CD14-positive monocyte (primary cell): ENCODE measurements around the gene GOPC. TPM values are rescaled to one million over a fixed set of nuclear protein-coding genes. Genes with fewer than 3 reads are reported as not detected.

ENCODE experiments used
- DNase-seq, 3 donors: peaks; one replicate each; pipeline ENCODE4 v3.0.0-alpha.2; 2011 to 2022
- H2AFZ ChIP-seq: 2 replicates; pipeline ENCODE4 v1.6.0; 2012; ENCODE audit warnings: mild to moderate bottlenecking, low read depth, low read length, inconsistent platforms; ENCODE audit not compliant: insufficient read depth, poor library complexity, severe bottlenecking
- H3K27ac ChIP-seq, 2 donors: 1 replicate in 1 of 2; 2 replicates in 1 of 2; pipeline ENCODE4 v1.5.1; 2012 to 2013; ENCODE audit warnings: low read length in 2 of 2, control low read depth in 1 of 2, inconsistent platforms in 1 of 2, low read depth in 1 of 2, mild to moderate bottlenecking in 1 of 2
- H3K27me3 ChIP-seq, 2 donors: one replicate each; pipeline versions ENCODE4 v1.6.0 to v1.6.1; 2011 to 2013; ENCODE audit warnings: low read length in 2 of 2; ENCODE audit not compliant: control insufficient read depth in 2 of 2, insufficient read depth in 2 of 2
- H3K36me3 ChIP-seq, 2 donors: replicated peaks in 1 of 2; 1 replicate in 1 of 2; 2 replicates in 1 of 2; pipeline versions ENCODE4 v1.5.1 to v1.6.1; 2012 to 2013; ENCODE audit warnings: low read length in 2 of 2, control low read depth in 1 of 2, inconsistent platforms in 1 of 2, mild to moderate bottlenecking in 1 of 2; ENCODE audit not compliant: insufficient read depth in 2 of 2, control insufficient read depth in 1 of 2
- H3K4me1 ChIP-seq, 2 donors: 1 replicate in 1 of 2; 2 replicates in 1 of 2; pipeline versions ENCODE4 v1.5.1 to v1.6.1; 2012 to 2013; ENCODE audit warnings: low read length in 2 of 2, control low read depth in 1 of 2, inconsistent platforms in 1 of 2, mild to moderate bottlenecking in 1 of 2, moderate library complexity in 1 of 2; ENCODE audit not compliant: insufficient read depth in 2 of 2, control insufficient read depth in 1 of 2
- H3K4me2 ChIP-seq: replicated peaks from 2 replicates; pipeline ENCODE3; 2012; ENCODE audit warnings: low read length, moderate library complexity, mild to moderate bottlenecking; ENCODE audit not compliant: poor library complexity, severe bottlenecking; ENCODE audit errors: extremely low read depth
- H3K4me3 ChIP-seq, 3 experiments: fragments of 200-600 bp in 1 of 3; sonication (generic) in 1 of 3; replicated peaks in 1 of 3; 1 replicate in 2 of 3; 2 replicates in 1 of 3; pipeline ENCODE4 v1.5.1; 2011 to 2013; ENCODE audit warnings: low read length in 3 of 3, mild to moderate bottlenecking in 3 of 3, control low read depth in 2 of 3, low read depth in 2 of 3, inconsistent platforms in 1 of 3, moderate library complexity in 1 of 3
- H3K79me2 ChIP-seq: 2 replicates; pipeline ENCODE4 v1.6.0; 2012; ENCODE audit warnings: mild to moderate bottlenecking, control low read depth, inconsistent platforms, low read length, moderate library complexity; ENCODE audit not compliant: insufficient read depth
- H3K9ac ChIP-seq: 2 replicates; pipeline ENCODE4 v1.6.0; 2017; ENCODE audit warnings: low read length, mild to moderate bottlenecking; ENCODE audit not compliant: insufficient read depth, poor library complexity, severe bottlenecking
- H3K9me3 ChIP-seq, 2 donors: replicated peaks in 1 of 2; 1 replicate in 1 of 2; 2 replicates in 1 of 2; pipeline versions ENCODE4 v1.5.1 to v1.6.1; 2012 to 2013; ENCODE audit warnings: low read length in 2 of 2, control low read depth in 1 of 2; ENCODE audit not compliant: control insufficient read depth in 1 of 2, insufficient read depth in 1 of 2
- H4K20me1 ChIP-seq: 2 replicates; pipeline ENCODE4 v1.6.0; 2012; ENCODE audit warnings: mild to moderate bottlenecking, low read length, control low read depth, moderate library complexity; ENCODE audit not compliant: insufficient read depth
- H3K27ac Mint-ChIP-seq, 7 donors: one replicate each; pipeline ENCODE4 v1.8.0; 2020; ENCODE audit warnings: mild to moderate bottlenecking in 7 of 7, mixed read lengths in 7 of 7, moderate library complexity in 6 of 7, inconsistent platforms in 2 of 7
- H3K27me3 Mint-ChIP-seq, 3 donors: one replicate each; pipeline ENCODE4 v1.8.0; 2021 to 2022; ENCODE audit warnings: low read depth in 3 of 3, mild to moderate bottlenecking in 3 of 3, mixed read lengths in 3 of 3, moderate library complexity in 3 of 3, inconsistent platforms in 1 of 3
- H3K36me3 Mint-ChIP-seq, 2 donors: one replicate each; pipeline ENCODE4 v1.8.0; 2020; ENCODE audit warnings: mixed read lengths in 2 of 2, inconsistent platforms in 1 of 2, mild to moderate bottlenecking in 1 of 2
- H3K4me1 Mint-ChIP-seq: one replicate; pipeline ENCODE4 v1.8.0; 2020; ENCODE audit warnings: mild to moderate bottlenecking, mixed read lengths
- H3K4me3 Mint-ChIP-seq, 2 donors: one replicate each; pipeline ENCODE4 v1.8.0; 2020; ENCODE audit warnings: mild to moderate bottlenecking in 2 of 2, mixed read lengths in 2 of 2, moderate library complexity in 1 of 2
- H3K9me3 Mint-ChIP-seq, 7 donors: one replicate each; pipeline ENCODE4 v1.8.0; 2020 to 2022; ENCODE audit warnings: mixed read lengths in 7 of 7, mild to moderate bottlenecking in 6 of 7, moderate library complexity in 6 of 7, inconsistent platforms in 2 of 7
- CTCF ChIP-seq: fragments of 200-600 bp; IDR thresholded peaks from one replicate; pipeline ENCODE4 v1.8.0; 2022; ENCODE audit warnings: antibody characterized with exemption, mild to moderate bottlenecking
- WGBS: methylation state at CpG from one replicate; pipeline ENCODE4 v1.1.5; 2013; ENCODE audit warnings: missing lambda C conversion rate; ENCODE audit not compliant: insufficient coverage; 5-methylcytosine and 5-hydroxymethylcytosine counted together
- intact Hi-C, 2 donors: fragments of 100-400 bp; cut with micrococcal nuclease; formaldehyde crosslinking; loops; one replicate each; pipeline versions ENCODE4 v1.15.0 to v1.15.1; 2023
- polyA plus RNA-seq, 3 donors: library from polyadenylated mRNA; depleted of rRNA in 1 of 3; unstranded in 2 of 3; stranded (reverse) in 1 of 3; fragments of 300-500 nt in 2 of 3; fragments of >200 nt in 1 of 3; fragmentation: Illumina TruSeq in 2 of 3; gene quantifications; 1 replicate in 2 of 3; 2 replicates in 1 of 3; pipeline ENCODE4 v1.2.3, GENCODE V29; 2012 to 2021

Gene GOPC
- polyA plus RNA-seq, 3 donors = 2.7 to 8.0 (median 5.2) TPM

- intact Hi-C loops = no loop called here
- H3K4me1 ChIP-seq = no peaks in the 10 kb centered on the region
- H3K36me3 ChIP-seq = peaks cover 78 to 97% of the 10 kb centered on the region in 2 donors
- Mint-ChIP-seq H3K36me3 (peaks cover 63 to 71% of the 10 kb centered on the region in 2 donors), H3K27me3 (peaks cover 0 to 1% (median 0%) of the 10 kb centered on the region in 3 donors), H3K4me1 (no peaks in the 10 kb centered on the region), H3K9me3 (no peaks in the 10 kb centered on the region), H3K4me3 (no peak overlapping the region), H3K27ac (no peak overlapping the region)
- DNase-seq = no peak
- no CpG with 5 or more reads among the region's 1 CpG for WGBS
- no peaks in the 10 kb centered on the region for H3K79me2 ChIP-seq
- no peak for TF ChIP-seq CTCF
- H3K4me3 ChIP-seq = no peak overlapping the region
- no peak overlapping the region for H3K9ac ChIP-seq
- H2AFZ ChIP-seq = no peak overlapping the region
- H3K9me3 ChIP-seq = no peaks in the 10 kb centered on the region
- no peak overlapping the region for H3K4me2 ChIP-seq
- no peak overlapping the region for H3K27ac ChIP-seq
- no peaks in the 10 kb centered on the region for H4K20me1 ChIP-seq
- H3K27me3 ChIP-seq = no peaks in the 10 kb centered on the region
These were observed 33.4 kb downstream of the GOPC start for GRCh38 chr6:117568831-117569410.

- H3K36me3 Mint-ChIP-seq = peaks cover 63 to 72% of the 10 kb centered on the region in 2 donors
- no peaks in the 10 kb centered on the region for H3K4me1 ChIP-seq
- DNase-seq = no peak
- no CpG with 5 or more reads among the region's 2 CpGs for WGBS
- H3K27me3 ChIP-seq = no peaks in the 10 kb centered on the region
- H3K36me3 ChIP-seq = peaks cover 77 to 100% of the 10 kb centered on the region in 2 donors
- H3K4me3 Mint-ChIP-seq = no peak overlapping the region
- no peak for TF ChIP-seq CTCF
- H2AFZ ChIP-seq = no peak overlapping the region
- H3K4me2 ChIP-seq = no peak overlapping the region
- H3K79me2 ChIP-seq = no peaks in the 10 kb centered on the region
- intact Hi-C loops = no loop called here
- H4K20me1 ChIP-seq = no peaks in the 10 kb centered on the region
- no peaks in the 10 kb centered on the region for H3K9me3 Mint-ChIP-seq
- H3K27ac ChIP-seq = no peak overlapping the region
- H3K9me3 ChIP-seq = no peaks in the 10 kb centered on the region
- no peaks in the 10 kb centered on the region for H3K4me1 Mint-ChIP-seq
- no peak overlapping the region for H3K27ac Mint-ChIP-seq
- H3K27me3 Mint-ChIP-seq = peaks cover 0 to 1% (median 0%) of the 10 kb centered on the region in 3 donors
- H3K4me3 ChIP-seq = no peak overlapping the region
- no peak overlapping the region for H3K9ac ChIP-seq
These were observed 34.1 kb downstream of the GOPC start for GRCh38 chr6:117568247-117568646.
